ENCODE data around the gene DISC1. TPM values are rescaled to one million over a fixed set of nuclear protein-coding genes. Genes with fewer than 3 reads are reported as not detected.
"Not testable (repeated sequence)": the region's sequence is repeated elsewhere in the genome, so short reads cannot be mapped to it uniquely, and the experiment has no call there.

Gene DISC1
- total and polyA plus RNA-seq, 12 donors = 1.0 to 21.0 (median 9.7) TPM

DNA sequence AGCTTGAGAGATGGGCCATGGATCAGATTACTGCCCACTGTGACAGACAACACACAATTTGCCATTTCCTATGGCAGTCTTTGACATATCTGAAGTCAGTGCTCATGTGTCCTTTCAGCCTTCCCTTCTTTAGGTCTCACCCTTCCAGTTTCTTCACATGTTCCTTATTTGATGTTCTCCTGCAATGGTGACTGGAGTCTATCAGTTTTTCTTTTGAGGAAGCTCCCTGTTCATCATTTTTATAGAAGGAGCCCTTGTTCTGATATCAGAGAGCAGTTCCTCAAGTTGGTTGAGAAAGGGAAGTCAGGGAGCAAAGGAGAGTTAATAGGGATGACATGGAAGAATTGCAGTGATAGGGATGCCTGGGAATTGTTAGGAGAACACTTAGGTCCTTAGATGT is 42.2 kb downstream of the DISC1 start:
- Histone ChIP-seq H3K36me3 (replicated peaks in 1 of 2) (no peaks in the 10 kb centered on the region), H3K27ac (no peak overlapping the region), H3K4me3 (no peak overlapping the region), H3K9me3 (replicated peaks in 1 of 3) (peaks cover 0 to 4% (median 0%) of the 10 kb centered on the region in 3 donors), H3K27me3 (no peaks in the 10 kb centered on the region), H3K4me1 (replicated peaks in 1 of 2) (no peaks in the 10 kb centered on the region)
- intact Hi-C loops (cut with DNase I) = no loop called here
- TF ChIP-seq CTCF (IDR thresholded peaks at IDR 0.05) = no peak
- no peak for TF ChIP-seq POLR2A (IDR thresholded peaks at IDR 0.05)
- DNase-seq = no peak

- H3K27me3 ChIP-seq; H3K4me1 ChIP-seq (replicated peaks in 1 of 2); DNase-seq; H3K4me3 ChIP-seq; intact Hi-C loops (cut with DNase I); H3K36me3 ChIP-seq (replicated peaks in 1 of 2); H3K9me3 ChIP-seq (replicated peaks in 1 of 3); H3K27ac ChIP-seq: not testable (repeated sequence)
- 73 to 87% (median 79%) methylated on average over 4 of the region's 4 CpGs for WGBS, 4 donors
Measured at GRCh38 chr1:231669864-231670621, 43.5 kb downstream of the DISC1 start.

GRCh38 chr1:231670755-231671154 is 44.2 kb downstream of the DISC1 start:
- no peaks in the 10 kb centered on the region for H3K36me3 ChIP-seq (replicated peaks in 1 of 2)
- WGBS, 4 donors = 86 to 100% (median 96%) methylated on average over 1 of the region's 1 CpG
- DNase-seq = no peak
- H3K4me3 ChIP-seq = no peak overlapping the region
- TF ChIP-seq CTCF (IDR thresholded peaks at IDR 0.05) = no peak
- TF ChIP-seq POLR2A (IDR thresholded peaks at IDR 0.05) = no peak
- intact Hi-C loops (cut with DNase I) = no loop called here
- no peaks in the 10 kb centered on the region for H3K4me1 ChIP-seq (replicated peaks in 1 of 2)
- H3K27me3 ChIP-seq = no peaks in the 10 kb centered on the region
- no peak overlapping the region for H3K27ac ChIP-seq
- peaks cover 0 to 4% (median 0%) of the 10 kb centered on the region in 3 donors for H3K9me3 ChIP-seq (replicated peaks in 1 of 3)

- no peak for TF ChIP-seq CTCF (IDR thresholded peaks at IDR 0.05)
- TF ChIP-seq POLR2A (IDR thresholded peaks at IDR 0.05) = no peak
- DNase-seq = no peak
- no peaks in the 10 kb centered on the region for H3K27me3 ChIP-seq
- intact Hi-C loops (cut with DNase I) = no loop called here
- H3K9me3 ChIP-seq (replicated peaks in 1 of 3) = peaks cover 0 to 4% (median 0%) of the 10 kb centered on the region in 3 donors
- H3K36me3 ChIP-seq (replicated peaks in 1 of 2) = no peaks in the 10 kb centered on the region
- WGBS, 4 donors = 89 to 97% (median 94%) methylated on average over 6 of the region's 6 CpGs
- no peak overlapping the region for H3K4me3 ChIP-seq
- H3K4me1 ChIP-seq (replicated peaks in 1 of 2) = no peaks in the 10 kb centered on the region
- no peak overlapping the region for H3K27ac ChIP-seq
Measured at GRCh38 chr1:231674575-231674974, 48.0 kb downstream of the DISC1 start.

GRCh38 chr1:231676487-231676886 is 49.9 kb downstream of the DISC1 start:
- TF ChIP-seq POLR2A (IDR thresholded peaks at IDR 0.05) = no peak
- no peak for TF ChIP-seq CTCF (IDR thresholded peaks at IDR 0.05)
- Histone ChIP-seq H3K4me3 (no peak overlapping the region), H3K27me3 (no peaks in the 10 kb centered on the region), H3K27ac (no peak overlapping the region), H3K4me1 (replicated peaks in 1 of 2) (no peaks in the 10 kb centered on the region), H3K9me3 (replicated peaks in 1 of 3) (no peaks in the 10 kb centered on the region), H3K36me3 (replicated peaks in 1 of 2) (no peaks in the 10 kb centered on the region)
- DNase-seq = no peak
- intact Hi-C loops (cut with DNase I) = no loop called here
